ENCODE results near the gene LRRC74B.
A peak's percentile ranks its signal among the peaks of the same experiment; 100 is the strongest.
"Not testable (repeated sequence)": the region's sequence is repeated elsewhere in the genome, so short reads cannot be mapped to it uniquely, and the experiment has no call there.

LRRC74B gene

GRCh38 chr22:21045585-21046294, at the start of gene LRRC74B:
Gene LRRC74B, plus strand, starts transcription at chr22:21045946. Its CDS starts 41 bp downstream, at chr22:21045987.
- peak; percentile 69 for DNase-seq

- DNase-seq = no peak
These were observed 49.7 kb upstream of the LRRC74B start for GRCh38 chr22:20996031-20996410.

GRCh38 chr22:20996598-20997535, 48.9 kb upstream of the LRRC74B start:
- no peak for DNase-seq

- no peak for DNase-seq
These were observed 48.0 kb upstream of the LRRC74B start for GRCh38 chr22:20997536-20998257.

- DNase-seq = no peak
These were observed 47.1 kb upstream of the LRRC74B start for GRCh38 chr22:20998411-20999336.

GRCh38 chr22:20999350-21000206, 46.2 kb upstream of the LRRC74B start:
- DNase-seq = no peak

GRCh38 chr22:21000207-21000986, 45.3 kb upstream of the LRRC74B start:
- DNase-seq = no peak

GRCh38 chr22:21000987-21001600, 44.7 kb upstream of the LRRC74B start:
- no peak for DNase-seq

- DNase-seq = peak; percentile 90
These were observed 44.0 kb upstream of the LRRC74B start, which contains the start of gene THAP7 for GRCh38 chr22:21001601-21002325. Gene THAP7, minus strand, starts transcription at chr22:21002118. Its CDS starts 207 bp downstream, at chr22:21001911.

- DNase-seq = no peak
These were observed 42.0 kb upstream of the LRRC74B start for GRCh38 chr22:21003782-21004181.

GRCh38 chr22:21009208-21009607, 36.5 kb upstream of the LRRC74B start:
- not testable (repeated sequence) for DNase-seq

GRCh38 chr22:21009638-21010425, 35.9 kb upstream of the LRRC74B start:
- DNase-seq = no peak

- DNase-seq = no peak
These were observed 35.2 kb upstream of the LRRC74B start for GRCh38 chr22:21010426-21011113.

GRCh38 chr22:21012446-21013407, 33.0 kb upstream of the LRRC74B start:
- DNase-seq = no peak

- DNase-seq = no peak
These were observed 32.0 kb upstream of the LRRC74B start for GRCh38 chr22:21013657-21014201.

GRCh38 chr22:21014202-21014725, 31.5 kb upstream of the LRRC74B start:
- DNase-seq = peak; percentile 89
